Adrenal gland (tissue), 5 donors: ENCODE data around the gene TCN2.
A peak's percentile ranks its signal among the peaks of the same experiment; 100 is the strongest.

ENCODE experiments used
- POLR2A ChIP-seq, 2 donors: fragments of 450-650 bp; IDR thresholded peaks; one replicate each; pipeline ENCODE4 v1.6.1; 2017; ENCODE audit warnings: antibody characterized with exemption in 2 of 2, mild to moderate bottlenecking in 2 of 2, moderate library complexity in 1 of 2
- TF ChIP-seq, protein P1 (sequence below), 6 experiments: fragments of 450-650 bp in 4 of 6; fragments of 200-600 bp in 2 of 6; sonication (generic) in 1 of 6; IDR thresholded peaks; 1 replicate in 5 of 6; 2 replicates in 1 of 6; pipeline versions ENCODE4 v1.5.1 to v1.8.0; 2016 to 2021; ENCODE audit warnings: antibody characterized with exemption in 6 of 6, mild to moderate bottlenecking in 2 of 6, moderate library complexity in 1 of 6
- donor health status: DM: no; HTN: no; CAD: no.

DNA sequence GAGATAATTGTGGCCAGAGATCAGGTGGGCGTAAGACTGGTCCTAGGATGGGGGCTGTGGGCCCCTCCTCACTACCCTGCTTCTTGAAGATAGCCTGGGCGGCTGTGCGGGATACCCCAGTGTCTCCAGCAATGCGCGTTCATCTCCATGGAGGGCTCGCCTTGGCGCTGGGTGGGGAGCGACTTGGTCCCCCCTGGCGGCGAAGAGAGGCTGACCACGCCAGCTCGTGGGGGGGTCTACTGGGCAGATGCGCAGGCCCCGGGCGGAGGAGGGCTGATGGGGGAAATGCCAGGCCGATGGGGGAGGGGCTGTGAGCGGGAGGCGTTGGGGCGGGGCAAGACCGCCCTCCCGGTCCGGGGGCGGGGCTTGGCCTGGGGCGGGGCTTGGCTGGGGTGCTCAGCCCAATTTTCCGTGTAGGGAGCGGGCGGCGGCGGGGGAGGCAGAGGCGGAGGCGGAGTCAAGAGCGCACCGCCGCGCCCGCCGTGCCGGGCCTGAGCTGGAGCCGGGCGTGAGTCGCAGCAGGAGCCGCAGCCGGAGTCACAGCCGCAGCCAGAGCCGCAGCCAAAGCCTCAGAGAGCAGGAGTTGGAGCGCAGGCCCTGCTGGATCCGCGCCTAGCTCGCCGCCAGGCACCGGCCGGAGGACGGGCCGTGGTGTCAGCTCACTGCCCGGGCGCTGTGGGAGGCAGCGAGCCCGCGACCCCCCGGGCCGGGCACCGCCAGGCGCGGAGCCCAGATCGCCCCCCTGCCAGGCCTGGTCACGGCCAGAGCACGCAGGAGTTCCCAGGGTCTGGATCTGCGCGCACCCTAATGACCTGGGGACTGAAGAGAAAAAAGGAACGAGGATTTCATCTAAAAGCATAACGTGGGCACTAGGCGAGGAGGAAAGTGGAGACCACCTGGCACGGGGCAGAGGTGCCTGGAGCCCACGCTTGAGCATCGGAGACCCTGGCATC lies 28.6 kb downstream of the TCN2 start, which contains the start of gene SLC35E4:
- TF ChIP-seq, protein P1, sequence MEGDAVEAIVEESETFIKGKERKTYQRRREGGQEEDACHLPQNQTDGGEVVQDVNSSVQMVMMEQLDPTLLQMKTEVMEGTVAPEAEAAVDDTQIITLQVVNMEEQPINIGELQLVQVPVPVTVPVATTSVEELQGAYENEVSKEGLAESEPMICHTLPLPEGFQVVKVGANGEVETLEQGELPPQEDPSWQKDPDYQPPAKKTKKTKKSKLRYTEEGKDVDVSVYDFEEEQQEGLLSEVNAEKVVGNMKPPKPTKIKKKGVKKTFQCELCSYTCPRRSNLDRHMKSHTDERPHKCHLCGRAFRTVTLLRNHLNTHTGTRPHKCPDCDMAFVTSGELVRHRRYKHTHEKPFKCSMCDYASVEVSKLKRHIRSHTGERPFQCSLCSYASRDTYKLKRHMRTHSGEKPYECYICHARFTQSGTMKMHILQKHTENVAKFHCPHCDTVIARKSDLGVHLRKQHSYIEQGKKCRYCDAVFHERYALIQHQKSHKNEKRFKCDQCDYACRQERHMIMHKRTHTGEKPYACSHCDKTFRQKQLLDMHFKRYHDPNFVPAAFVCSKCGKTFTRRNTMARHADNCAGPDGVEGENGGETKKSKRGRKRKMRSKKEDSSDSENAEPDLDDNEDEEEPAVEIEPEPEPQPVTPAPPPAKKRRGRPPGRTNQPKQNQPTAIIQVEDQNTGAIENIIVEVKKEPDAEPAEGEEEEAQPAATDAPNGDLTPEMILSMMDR (IDR thresholded peaks at IDR 0.05) = peak in 3 of 6 experiments; percentile 18 to 44 (median 18)
- peak; percentile 72 to 90 for TF ChIP-seq POLR2A (IDR thresholded peaks at IDR 0.05)
